ENCODE data around the gene ECEL1.
"Not testable (repeated sequence)": the region's sequence is repeated elsewhere in the genome, so short reads cannot be mapped to it uniquely, and the experiment has no call there.

The ECEL1 gene

DNA sequence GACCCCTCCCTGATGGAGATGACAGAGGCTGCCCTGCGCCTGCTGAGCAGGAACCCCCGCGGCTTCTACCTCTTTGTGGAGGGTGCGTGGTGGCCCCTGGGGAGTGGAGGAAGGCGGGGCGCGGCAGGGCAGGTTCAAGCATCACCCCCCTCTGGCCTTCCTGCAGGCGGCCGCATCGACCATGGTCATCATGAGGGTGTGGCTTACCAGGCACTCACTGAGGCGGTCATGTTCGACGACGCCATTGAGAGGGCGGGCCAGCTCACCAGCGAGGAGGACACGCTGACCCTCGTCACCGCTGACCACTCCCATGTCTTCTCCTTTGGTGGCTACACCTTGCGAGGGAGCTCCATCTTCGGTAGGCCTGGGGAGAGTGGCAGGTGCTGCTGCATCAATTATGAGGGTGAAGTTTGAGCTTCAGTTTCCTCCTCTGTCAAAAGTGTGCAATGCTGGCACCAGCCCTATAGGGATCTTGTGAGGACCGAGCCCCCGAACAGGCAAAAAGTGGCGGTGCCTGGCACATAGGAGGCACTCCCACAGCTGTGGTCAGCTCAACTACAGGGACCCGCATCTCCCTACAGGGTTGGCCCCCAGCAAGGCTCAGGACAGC is 29.5 kb downstream of the ECEL1 start:
- DNase-seq = no peak

DNA sequence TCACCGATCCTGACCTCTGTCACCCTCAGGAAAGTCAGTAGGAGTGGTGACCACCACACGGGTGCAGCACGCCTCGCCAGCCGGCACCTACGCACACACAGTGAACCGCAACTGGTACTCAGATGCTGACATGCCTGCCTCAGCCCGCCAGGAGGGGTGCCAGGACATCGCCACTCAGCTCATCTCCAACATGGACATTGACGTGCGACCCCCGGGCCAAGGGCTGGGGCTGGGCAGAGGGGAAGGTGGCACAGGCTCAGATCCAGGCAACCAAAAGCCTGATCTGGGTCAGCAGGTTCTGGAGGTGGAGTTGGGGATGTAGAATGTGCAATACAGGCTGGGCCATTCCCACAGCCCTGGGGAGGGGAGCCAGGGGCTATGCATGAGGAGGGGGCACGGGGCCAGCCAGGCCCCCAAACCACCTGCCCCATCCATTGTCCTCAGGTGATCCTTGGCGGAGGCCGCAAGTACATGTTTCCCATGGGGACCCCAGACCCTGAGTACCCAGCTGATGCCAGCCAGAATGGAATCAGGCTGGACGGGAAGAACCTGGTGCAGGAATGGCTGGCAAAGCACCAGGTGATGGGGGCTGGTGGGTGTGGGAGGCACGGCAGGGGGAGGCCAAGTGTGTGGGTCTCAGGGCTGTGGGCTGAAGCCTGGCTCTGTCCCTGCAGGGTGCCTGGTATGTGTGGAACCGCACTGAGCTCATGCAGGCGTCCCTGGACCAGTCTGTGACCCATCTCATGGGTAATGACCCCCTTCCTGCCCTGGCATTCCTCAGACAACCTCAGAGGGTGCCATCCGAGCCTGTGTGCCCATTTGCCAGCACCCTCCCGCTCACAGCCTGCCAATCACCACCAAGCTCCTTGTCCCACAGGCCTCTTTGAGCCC is 30.3 kb downstream of the ECEL1 start:
- no peak for DNase-seq

DNA sequence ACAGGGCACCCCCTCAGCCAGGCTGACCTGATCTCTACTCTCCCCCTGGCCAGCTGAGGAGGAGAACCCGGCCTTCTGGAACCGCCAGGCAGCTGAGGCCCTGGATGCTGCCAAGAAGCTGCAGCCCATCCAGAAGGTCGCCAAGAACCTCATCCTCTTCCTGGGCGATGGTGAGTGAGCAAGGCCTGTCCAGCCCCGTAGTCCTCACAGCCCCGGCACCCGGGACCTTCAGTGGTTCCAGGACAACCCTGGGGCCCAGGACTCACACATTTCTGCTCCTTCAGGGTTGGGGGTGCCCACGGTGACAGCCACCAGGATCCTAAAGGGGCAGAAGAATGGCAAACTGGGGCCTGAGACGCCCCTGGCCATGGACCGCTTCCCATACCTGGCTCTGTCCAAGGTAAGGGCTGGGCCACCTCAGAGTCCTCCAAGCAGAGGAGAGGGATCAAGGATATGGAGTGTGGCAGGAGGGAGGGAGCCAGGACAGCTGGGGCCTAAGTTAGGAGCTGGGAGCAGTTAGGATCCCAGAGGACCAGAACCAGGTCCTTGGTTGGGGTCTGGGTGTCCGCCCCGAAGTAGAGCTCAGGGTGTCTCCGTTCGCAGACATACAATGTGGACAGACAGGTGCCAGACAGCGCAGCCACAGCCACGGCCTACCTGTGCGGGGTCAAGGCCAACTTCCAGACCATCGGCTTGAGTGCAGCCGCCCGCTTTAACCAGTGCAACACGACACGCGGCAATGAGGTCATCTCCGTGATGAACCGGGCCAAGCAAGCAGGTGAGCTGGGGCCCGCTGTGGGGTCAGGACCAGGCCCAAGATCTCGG is 31.1 kb downstream of the ECEL1 start:
- no peak for DNase-seq

DNA sequence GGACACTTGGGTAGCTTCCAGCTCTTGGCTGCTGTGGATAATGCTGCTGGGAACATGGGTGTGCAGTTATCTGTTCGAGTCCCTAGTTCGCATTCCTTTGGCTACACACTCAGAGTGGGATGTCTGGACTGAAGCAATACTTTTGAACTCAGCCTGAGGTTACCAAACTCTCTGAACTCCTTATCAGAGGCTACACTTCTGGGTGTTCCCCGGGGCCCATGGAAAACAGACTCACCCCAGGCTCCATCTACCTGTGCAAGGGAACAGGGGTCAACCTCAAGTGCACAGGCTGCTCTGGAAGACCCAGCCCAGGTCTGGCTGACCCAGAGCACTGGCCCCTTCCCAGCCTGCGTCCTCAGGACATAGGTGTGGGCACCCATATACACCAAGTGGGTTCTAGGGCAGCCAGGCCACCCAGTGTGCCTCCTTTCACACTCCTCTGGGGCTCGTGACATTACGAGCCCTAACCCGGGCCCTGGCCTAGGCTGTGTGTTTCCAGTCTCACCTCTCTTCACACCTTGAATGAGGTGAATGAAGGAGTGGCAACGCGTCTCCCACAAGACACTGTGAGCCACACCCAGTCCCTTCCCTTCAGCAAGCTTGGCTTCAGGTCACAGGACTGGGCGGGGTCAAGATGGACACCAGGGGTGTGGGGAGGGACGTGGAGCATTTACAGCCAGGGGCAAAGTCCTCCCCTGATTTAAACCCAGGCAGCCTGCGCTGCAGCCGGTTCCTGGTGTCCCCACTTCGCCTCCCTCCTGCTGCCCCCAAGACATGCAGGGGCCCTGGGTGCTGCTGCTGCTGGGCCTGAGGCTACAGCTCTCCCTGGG is 32.0 kb downstream of the ECEL1 start, which contains the start of gene ALPI:
ALPI (plus strand) TSS at position 728 of the 830 bp plus-strand sequence; CDS start at position 775, 47 bp downstream.
- no peak for DNase-seq

DNA sequence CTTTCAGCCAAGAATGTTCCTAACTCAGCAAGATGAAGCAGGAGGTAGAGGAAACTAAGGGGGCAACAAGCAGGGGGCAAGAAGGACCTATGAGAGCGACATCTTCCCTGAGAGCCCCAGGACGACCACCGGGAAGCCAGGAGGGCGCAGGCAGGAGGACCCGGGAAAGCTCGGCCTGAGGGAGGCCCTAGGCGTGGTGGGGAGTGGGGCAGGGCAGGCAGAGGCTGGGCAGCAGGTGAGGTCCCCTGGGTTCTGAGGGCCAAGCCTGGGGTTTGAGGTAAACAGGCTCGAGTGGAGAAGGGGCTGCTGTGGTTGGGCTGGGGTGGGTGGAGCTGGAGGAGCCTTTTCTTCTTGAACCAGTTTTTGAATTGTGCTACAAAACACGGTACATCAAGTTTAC is 33.0 kb downstream of the ECEL1 start:
- no peak for DNase-seq

DNA sequence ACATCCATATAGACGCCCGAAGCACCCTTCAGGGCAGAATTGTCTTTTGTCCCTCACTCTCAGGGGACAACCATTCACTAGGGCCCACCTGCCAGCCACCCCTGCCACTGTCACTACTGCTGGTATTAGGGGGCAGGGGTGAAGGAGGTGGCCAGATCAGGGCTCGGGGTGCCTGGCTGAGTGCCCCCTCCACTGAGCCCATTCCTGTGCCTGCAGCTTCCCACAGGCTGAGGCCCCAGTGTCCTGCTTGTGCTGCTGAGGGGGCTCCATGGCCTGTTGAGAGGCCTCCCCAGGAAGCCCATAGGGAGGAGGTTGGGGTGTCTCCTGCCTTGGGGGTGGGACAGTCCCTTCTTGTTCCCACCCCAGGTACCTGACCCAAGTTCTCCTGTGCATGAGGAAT is 36.0 kb downstream of the ECEL1 start:
- not testable (repeated sequence) for DNase-seq

DNA sequence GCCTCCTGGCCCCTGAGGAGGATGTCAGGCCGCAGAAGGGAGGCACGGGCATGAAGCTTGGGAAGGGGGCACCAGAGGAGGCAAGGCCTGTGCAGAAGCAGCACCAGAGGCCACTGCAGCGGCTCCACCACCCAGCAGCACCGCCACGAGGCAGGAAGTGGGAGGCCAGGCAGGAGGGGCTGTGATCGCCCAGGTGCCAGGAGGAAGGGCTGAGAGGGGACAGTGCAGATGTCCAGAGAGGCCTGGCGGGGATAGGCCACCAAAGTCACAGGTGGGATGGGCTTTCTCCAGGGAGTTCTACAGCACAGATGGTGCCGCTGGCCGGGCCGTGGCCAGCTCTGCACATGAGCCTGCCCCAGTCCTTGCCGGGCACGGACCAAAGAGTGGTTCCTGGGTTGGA is 37.7 kb downstream of the ECEL1 start:
- DNase-seq = no peak

DNA sequence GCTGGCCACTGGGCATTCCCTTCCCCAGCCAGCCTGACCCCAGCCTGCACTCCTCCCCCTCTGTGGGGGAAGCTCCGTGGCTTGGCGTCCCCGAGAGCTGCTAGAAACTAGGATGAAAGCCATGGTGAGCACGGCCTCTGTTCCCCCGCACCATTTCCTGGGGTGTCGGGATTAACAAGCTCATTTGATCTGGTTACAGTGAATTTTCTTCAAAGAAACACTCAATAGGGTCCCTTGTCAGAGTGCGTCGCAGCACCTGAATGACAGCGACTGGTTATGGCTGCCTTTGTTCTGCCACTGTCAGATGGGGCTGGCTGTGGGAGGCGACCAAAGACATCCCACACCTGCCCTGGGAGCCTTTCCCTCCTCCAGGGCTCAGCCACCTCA is 39.3 kb downstream of the ECEL1 start:
- DNase-seq = no peak

DNA sequence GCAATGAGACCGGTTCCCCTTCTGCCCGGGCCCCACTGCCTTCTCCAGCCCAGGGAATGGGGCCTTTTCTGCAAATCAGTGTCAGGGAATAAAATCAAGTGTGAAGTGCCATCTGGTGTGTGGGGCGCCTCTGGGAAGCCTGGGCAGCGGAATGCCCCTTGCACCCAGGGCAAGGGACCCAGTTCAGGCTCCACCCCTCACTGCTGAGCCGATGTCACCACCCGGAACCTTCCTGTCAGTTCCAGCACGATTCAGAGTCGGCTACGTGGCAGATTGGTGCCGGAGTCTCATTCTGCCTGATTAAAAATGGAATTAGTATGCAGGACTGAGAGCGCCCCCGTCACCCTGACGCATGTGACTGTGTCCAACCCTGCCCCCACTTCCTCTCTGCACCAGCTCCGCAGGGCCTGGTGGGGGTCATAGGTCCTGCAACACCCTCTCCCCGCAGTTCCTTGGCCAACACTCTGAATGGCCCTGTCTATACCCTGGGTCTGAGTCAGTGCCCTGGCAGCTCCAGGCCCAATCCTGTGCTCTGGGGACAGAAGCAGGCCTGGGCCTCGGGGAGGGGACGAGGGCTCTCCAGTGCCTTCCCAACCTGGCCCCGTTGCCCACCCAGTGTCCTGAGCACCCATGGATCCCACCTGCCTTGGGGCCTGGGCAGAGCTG is 39.9 kb downstream of the ECEL1 start:
- no peak for DNase-seq

DNA sequence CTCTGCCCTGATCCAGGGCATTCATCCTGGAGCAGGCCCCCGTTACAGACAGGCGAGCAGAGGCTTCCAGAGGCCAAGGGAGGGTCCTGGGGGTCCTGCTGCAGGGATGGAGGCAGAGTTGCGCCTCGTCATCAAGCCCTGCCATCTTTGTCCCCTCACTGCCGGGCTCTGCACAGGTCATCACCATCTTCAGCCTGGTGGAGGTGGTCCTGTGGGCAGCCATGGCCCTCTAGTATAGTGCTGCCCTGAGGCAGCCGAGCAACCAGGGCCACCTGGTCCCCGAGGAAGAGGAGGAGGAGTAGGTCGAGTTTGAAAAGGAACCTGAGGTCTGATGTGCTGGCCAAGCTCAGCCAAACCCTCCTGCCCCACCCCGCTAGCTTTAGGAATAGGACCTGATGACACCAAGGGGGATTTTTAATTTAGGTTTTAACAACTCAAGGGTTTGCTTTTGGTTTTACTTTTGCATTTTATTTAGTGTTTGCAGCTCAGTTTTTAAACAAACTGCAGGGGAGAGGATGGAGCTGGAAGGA is 40.5 kb downstream of the ECEL1 start:
- no peak for DNase-seq

DNA sequence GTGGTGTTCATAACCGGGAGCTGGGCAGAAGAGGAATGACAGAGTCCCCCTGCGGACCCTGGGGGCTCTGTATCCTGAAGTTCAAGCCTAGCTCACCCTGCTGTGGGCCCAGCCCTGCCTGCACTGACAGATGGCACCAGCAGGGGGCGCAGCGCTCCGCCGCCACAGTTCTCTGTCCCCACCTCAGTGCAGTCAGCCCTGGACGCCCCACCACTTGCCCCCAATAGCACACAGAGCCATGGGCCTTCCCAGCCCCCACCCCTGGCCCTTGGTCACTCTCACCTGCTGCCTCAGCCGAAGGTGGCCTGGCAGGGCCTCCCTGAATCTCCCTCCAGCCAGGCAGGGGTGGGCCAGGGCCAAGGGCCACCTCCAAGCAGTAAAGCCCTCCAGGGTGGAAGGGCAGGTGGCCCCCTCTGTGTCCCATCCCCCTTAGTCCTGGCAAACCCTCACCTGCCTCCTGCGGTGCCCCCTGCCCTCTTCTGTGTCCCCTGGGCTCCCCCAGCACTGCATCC is 41.3 kb downstream of the ECEL1 start:
- DNase-seq = not testable (repeated sequence)

DNA sequence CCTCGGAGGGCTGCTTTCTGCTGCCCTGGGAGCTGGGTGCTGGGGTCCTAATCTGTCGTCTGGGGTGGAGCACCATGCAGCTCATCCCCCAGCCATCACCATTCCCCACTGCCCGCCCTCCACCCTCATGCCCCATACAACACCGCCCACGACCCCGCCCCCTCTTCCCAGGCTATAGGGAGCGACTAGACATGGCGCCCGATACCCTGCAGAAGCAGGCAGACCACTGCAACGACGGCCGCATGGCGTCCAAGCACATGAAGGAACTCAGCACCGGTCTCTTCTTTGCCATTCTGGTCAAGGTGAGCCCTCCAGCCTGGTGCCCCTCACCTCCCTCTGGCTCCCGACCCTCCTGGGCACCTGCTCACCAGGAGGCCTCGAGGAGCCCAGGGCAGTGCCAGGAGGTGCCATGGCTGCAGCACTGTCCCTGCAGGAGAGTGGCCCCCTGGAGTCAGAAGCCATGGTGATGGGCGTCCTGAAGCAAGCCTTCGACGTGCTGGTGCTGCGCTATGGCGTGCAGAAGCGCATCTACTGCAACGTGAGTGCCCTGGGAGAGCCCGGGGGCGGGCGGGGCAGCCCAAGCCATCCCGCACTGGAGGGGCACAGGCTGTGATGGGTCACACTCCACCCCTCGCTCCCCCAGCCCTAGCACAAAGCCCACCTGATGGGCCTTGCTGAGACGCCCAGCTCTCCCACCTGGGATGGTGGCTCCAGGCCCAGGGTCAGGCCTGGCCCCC is 42.3 kb downstream of the ECEL1 start:
- DNase-seq = not testable (repeated sequence)

DNA sequence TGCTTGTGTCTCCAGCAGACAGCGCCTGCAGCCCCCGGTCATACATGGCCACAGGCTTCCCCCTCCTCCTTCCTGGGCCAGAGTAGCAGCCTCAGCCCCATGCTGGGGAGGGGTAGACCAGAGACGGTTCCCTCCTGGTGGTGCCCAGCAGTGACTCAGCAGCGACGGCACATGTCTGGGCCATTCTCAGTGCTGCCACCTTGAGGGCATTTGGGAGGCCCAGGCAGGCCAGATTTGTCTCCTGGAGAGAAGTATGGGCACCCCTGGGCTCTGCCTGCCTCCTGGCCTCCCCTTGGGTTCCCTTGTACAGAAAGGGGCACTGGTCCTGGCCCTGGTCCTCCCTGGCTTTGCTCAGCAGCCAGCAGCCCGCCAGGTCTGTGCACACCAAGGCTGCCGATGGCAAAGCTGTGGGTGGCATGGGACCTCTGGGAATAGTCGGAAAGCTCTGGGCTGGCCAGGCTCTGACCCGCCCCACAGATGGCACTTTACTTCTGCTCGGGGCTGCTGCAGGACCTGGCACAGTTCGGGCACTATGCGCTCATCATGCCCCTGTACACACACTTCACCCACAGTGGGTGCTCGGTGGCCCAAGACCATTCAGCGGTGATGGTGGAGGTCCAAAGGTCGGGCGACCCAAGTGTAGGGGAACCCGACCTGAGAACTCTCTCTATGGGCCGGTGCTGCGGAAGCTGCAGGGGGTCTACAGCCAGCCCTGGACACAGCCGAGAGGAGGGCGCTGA is 43.1 kb downstream of the ECEL1 start:
- peak; percentile 52 for DNase-seq

DNA sequence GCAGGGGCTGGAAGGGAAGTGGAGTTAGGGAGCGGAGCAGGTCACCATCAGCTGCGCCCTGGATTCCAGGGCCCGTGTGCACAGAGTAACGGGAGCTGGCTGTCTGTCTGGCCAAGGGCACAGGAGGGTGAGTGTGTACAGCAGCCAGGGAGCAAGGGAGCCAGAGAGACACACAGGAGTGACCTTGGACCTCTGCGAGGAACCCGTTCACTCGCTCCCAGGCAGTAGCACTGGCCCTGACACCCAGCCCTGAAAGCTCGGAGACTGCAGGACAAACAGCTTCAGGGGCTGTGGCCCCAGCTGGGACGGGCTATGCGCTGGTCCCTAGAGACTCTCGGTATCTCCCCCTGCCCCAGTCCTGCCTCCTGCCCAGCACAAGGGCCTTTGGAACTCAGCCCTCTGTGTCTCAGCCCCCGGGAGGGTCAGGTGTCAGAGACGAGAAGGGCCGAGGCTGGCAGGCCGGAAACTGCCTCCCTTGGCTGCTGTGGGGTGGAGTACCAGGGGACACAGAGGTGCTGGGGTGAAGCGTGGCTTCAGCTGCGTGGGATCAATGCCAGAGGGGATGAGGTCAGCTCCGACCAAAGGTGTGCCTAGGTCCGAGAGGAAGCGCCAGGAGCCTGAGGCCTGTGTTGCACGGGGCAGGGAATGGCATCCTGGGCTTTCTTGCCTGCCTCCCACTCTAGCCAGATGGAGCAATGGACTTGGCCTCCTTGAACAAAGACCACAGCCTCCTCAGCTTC is 43.8 kb downstream of the ECEL1 start:
- DNase-seq = not testable (repeated sequence)

DNA sequence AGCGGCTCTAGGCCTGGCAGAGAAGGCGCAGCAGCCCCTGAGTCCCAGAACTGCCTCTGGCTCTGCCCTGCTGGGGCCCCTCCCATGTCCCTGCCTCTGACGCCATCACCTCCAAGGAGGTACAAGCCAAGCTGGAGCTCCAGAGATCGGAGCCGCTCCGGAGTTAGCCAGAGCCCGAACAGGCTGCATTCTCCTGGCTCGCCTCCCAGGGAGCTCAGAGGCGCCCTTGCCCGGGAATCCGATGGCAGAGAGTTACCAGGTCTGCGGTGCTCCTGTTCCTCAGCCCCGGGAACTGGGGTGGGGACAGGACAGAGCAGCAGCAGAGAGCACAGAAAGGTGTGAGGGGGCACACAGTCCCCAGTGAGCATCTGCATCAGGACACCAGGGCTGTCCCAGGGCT is 44.6 kb downstream of the ECEL1 start:
- DNase-seq = not testable (repeated sequence)

DNA sequence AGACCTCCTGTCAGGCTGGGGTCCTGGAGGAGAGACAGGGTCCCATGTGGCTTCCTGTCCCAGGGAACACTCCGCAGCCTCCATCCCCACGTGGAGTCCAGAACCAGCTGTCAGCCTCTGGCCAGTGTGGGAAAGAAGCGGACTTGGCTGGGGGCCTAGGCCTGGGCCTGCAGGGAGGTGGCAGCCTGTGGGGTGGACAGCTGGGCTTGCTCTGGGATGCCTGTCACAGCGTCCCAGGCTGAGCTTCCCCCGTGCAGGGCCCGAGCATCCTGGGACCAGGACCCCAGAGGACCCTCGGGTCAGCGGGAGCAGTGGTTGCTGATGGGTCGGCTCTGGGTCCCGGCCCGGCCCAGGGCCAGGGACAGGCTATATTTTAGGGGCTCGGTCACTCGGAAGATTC is 45.2 kb downstream of the ECEL1 start:
- not testable (repeated sequence) for DNase-seq

DNA sequence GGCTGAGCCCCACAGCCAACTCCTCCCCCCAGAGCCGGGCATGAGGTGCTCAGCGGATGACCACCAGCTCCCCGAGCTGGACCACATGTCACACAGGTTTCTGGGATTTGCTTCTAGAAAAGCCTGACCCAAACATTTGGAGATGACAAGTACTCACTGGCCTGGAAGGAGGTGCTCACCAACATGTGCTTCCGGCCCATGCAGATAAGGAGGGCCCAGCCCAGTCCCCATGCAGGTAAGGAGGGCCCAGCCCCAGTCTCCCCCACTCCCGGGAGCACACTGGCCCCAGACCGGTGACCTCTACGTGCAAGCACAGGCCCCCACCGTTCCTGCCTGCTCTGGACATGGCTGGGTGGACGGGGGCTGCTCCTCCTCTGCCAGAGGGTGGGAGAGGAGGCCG is 45.7 kb downstream of the ECEL1 start:
- not testable (repeated sequence) for DNase-seq

DNA sequence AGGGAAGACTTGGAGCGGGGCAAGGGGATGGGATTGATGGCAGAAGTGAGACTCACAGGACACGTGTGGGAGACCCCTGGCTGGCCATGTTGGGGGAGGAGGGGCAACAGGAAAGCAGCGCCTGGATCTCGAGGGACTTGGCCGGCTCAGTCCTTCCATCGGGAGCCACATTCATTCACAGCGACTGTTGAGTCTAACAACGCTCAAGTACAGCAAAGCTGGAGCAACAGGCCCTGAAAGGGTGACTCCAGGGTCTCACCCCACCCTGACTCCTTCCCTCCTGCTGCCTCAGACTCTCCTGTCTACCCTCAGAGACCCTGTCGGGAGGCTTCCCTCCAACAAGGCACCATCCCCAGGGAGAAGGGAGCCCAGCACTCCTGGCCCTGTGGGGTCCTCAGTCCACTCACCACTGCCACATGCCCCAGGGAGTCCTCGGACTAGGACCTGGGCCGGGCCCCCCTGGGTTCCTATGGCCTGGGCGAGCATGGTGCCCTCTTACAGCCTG is 46.4 kb downstream of the ECEL1 start:
- DNase-seq = no peak

Data from CD4-positive, alpha-beta T cell treated with Interleukin-12 subunit alpha and Interleukin-12 subunit beta, for 1 hour (primary cell).